ENCODE results near the gene ASTN2.

The ASTN2 gene

GRCh38 chr9:116952436-116952810 is 462.4 kb downstream of the ASTN2 start:
- DNase-seq (ENCODE audit: low read depth), result no peak
- no peak for TF ChIP-seq CTCF (conservative IDR thresholded peaks at IDR 0.05; ENCODE audit: low read depth, low read length)
- H3K4me3 ChIP-seq (ENCODE audit: low read length), result no peak overlapping the region

GRCh38 chr9:116951588-116952435 is 463.0 kb downstream of the ASTN2 start:
- no peak for TF ChIP-seq CTCF (conservative IDR thresholded peaks at IDR 0.05; ENCODE audit: low read depth, low read length)

GRCh38 chr9:116945817-116946216 is 469.0 kb downstream of the ASTN2 start:
- TF ChIP-seq CTCF (conservative IDR thresholded peaks at IDR 0.05; ENCODE audit: low read depth, low read length), result no peak
- no peak overlapping the region for H3K4me3 ChIP-seq (ENCODE audit: low read length)
- DNase-seq (ENCODE audit: low read depth), result no peak

More at GRCh38 chr9:116951588-116952435, 463.0 kb downstream of the ASTN2 start:
- no peak overlapping the region for H3K4me3 ChIP-seq (ENCODE audit: low read length)
- no peak for DNase-seq (ENCODE audit: low read depth)

GRCh38 chr9:116944714-116945534 is 469.9 kb downstream of the ASTN2 start:
- no peak for TF ChIP-seq CTCF (conservative IDR thresholded peaks at IDR 0.05; ENCODE audit: low read depth, low read length)
- DNase-seq (ENCODE audit: low read depth), result no peak

GRCh38 chr9:116943970-116944369 is 470.9 kb downstream of the ASTN2 start:
- TF ChIP-seq CTCF (conservative IDR thresholded peaks at IDR 0.05; ENCODE audit: low read depth, low read length), result no peak
- no peak for DNase-seq (ENCODE audit: low read depth)
- H3K4me3 ChIP-seq (ENCODE audit: low read length), result no peak overlapping the region

More at GRCh38 chr9:116944714-116945534, 469.9 kb downstream of the ASTN2 start:
- H3K4me3 ChIP-seq (ENCODE audit: low read length), result no peak overlapping the region

- DNase-seq (ENCODE audit: low read depth), result no peak
- H3K4me3 ChIP-seq (ENCODE audit: low read length), result no peak overlapping the region
- no peak for TF ChIP-seq CTCF (conservative IDR thresholded peaks at IDR 0.05; ENCODE audit: low read depth, low read length)
These were observed 472.2 kb downstream of the ASTN2 start for GRCh38 chr9:116942593-116943061.

Data from retinal pigment epithelial cell (primary cell).